Measurements from ENCODE around the gene ADGRA1.

Gene ADGRA1

GRCh38 chr10:133081636-133082035, 6.1 kb upstream of the ADGRA1 start:
- H3K36me3 Mint-ChIP-seq (ENCODE audit: low read depth) = no peaks in the 10 kb centered on the region
- H3K4me3 Mint-ChIP-seq = no peak overlapping the region
- peaks cover 32% of the 10 kb centered on the region for H3K27me3 Mint-ChIP-seq (ENCODE audit: low read depth)
- no peaks in the 10 kb centered on the region for H3K9me3 Mint-ChIP-seq
- no peak for TF ChIP-seq CTCF (IDR thresholded peaks at IDR 0.05; ENCODE audit: unreplicated experiment in 3 of 3)
- no peaks in the 10 kb centered on the region for H3K4me1 Mint-ChIP-seq
- H3K27ac Mint-ChIP-seq = no peak overlapping the region

GRCh38 chr10:133082685-133083421, 4.9 kb upstream of the ADGRA1 start:
- no peak overlapping the region for H3K4me3 Mint-ChIP-seq
- H3K9me3 Mint-ChIP-seq = no peaks in the 10 kb centered on the region
- peaks cover 43% of the 10 kb centered on the region for H3K27me3 Mint-ChIP-seq (ENCODE audit: low read depth)
- H3K4me1 Mint-ChIP-seq = peaks cover 5% of the 10 kb centered on the region
- no peak overlapping the region for H3K27ac Mint-ChIP-seq
- TF ChIP-seq CTCF (IDR thresholded peaks at IDR 0.05; ENCODE audit: unreplicated experiment in 3 of 3) = no peak
- no peaks in the 10 kb centered on the region for H3K36me3 Mint-ChIP-seq (ENCODE audit: low read depth)

GRCh38 chr10:133083422-133084100, 4.2 kb upstream of the ADGRA1 start:
- Mint-ChIP-seq H3K4me1 (peaks cover 5% of the 10 kb centered on the region), H3K9me3 (no peaks in the 10 kb centered on the region), H3K36me3 (ENCODE audit: low read depth) (no peaks in the 10 kb centered on the region), H3K27ac (no peak overlapping the region), H3K27me3 (ENCODE audit: low read depth) (peaks cover 43% of the 10 kb centered on the region), H3K4me3 (no peak overlapping the region)
- no peak for TF ChIP-seq CTCF (IDR thresholded peaks at IDR 0.05; ENCODE audit: unreplicated experiment in 3 of 3)

- H3K4me3 Mint-ChIP-seq = no peak overlapping the region
These were observed 3.2 kb upstream of the ADGRA1 start for GRCh38 chr10:133084491-133084890.

GRCh38 chr10:133085251-133086125, 2.2 kb upstream of the ADGRA1 start:
- Mint-ChIP-seq H3K27me3 (ENCODE audit: low read depth) (peaks cover 61% of the 10 kb centered on the region), H3K27ac (no peak overlapping the region), H3K36me3 (ENCODE audit: low read depth) (no peaks in the 10 kb centered on the region), H3K9me3 (no peaks in the 10 kb centered on the region), H3K4me3 (no peak overlapping the region), H3K4me1 (peaks cover 12% of the 10 kb centered on the region)
- no peak for TF ChIP-seq CTCF (IDR thresholded peaks at IDR 0.05; ENCODE audit: unreplicated experiment in 3 of 3)

More at GRCh38 chr10:133084491-133084890, 3.2 kb upstream of the ADGRA1 start:
- no peaks in the 10 kb centered on the region for H3K9me3 Mint-ChIP-seq
- H3K36me3 Mint-ChIP-seq (ENCODE audit: low read depth) = no peaks in the 10 kb centered on the region
- peaks cover 51% of the 10 kb centered on the region for H3K27me3 Mint-ChIP-seq (ENCODE audit: low read depth)
- peaks cover 10% of the 10 kb centered on the region for H3K4me1 Mint-ChIP-seq
- no peak overlapping the region for H3K27ac Mint-ChIP-seq
- no peak for TF ChIP-seq CTCF (IDR thresholded peaks at IDR 0.05; ENCODE audit: unreplicated experiment in 3 of 3)
